Neural progenitor cell (in vitro differentiated cells): Measurements from ENCODE around the gene RTEL1.

Experiments used
- EZH2 ChIP-seq: fragments of 200-600 bp; sonication (generic); IDR thresholded peaks from 2 replicates; pipeline ENCODE4 v1.6.1; 2017; ENCODE audit warnings: antibody characterized with exemption, mild to moderate bottlenecking, moderate library complexity
- EZH2phosphoT487 ChIP-seq: fragments of 200-600 bp; sonication (generic); IDR thresholded peaks from 2 replicates; pipeline ENCODE4 v1.6.1; 2017; ENCODE audit warnings: antibody characterized with exemption
- TF ChIP-seq, protein P1 (sequence below): fragments of 200-600 bp; sonication (generic); IDR thresholded peaks from 2 replicates; pipeline ENCODE4 v1.5.1; 2017; ENCODE audit warnings: antibody characterized with exemption, mild to moderate bottlenecking

- TF ChIP-seq EZH2phosphoT487 (no peak), EZH2 (no peak)
- TF ChIP-seq, protein P1, sequence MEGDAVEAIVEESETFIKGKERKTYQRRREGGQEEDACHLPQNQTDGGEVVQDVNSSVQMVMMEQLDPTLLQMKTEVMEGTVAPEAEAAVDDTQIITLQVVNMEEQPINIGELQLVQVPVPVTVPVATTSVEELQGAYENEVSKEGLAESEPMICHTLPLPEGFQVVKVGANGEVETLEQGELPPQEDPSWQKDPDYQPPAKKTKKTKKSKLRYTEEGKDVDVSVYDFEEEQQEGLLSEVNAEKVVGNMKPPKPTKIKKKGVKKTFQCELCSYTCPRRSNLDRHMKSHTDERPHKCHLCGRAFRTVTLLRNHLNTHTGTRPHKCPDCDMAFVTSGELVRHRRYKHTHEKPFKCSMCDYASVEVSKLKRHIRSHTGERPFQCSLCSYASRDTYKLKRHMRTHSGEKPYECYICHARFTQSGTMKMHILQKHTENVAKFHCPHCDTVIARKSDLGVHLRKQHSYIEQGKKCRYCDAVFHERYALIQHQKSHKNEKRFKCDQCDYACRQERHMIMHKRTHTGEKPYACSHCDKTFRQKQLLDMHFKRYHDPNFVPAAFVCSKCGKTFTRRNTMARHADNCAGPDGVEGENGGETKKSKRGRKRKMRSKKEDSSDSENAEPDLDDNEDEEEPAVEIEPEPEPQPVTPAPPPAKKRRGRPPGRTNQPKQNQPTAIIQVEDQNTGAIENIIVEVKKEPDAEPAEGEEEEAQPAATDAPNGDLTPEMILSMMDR: no peak
Observed at GRCh38 chr20:63643946-63644345, 14.2 kb upstream of the RTEL1 start.
